Mucosa of rectum (tissue), 2 donors: Measurements from ENCODE around the gene GSTM1.
A peak's percentile ranks its signal among the peaks of the same experiment; 100 is the strongest.

Source experiments
- H3K27ac ChIP-seq, 2 donors: one replicate each; pipeline ENCODE4 v1.7.0; 2013; ENCODE audit warnings: inconsistent platforms in 2 of 2, low read depth in 2 of 2, low read length in 2 of 2
- H3K27me3 ChIP-seq, 2 donors: one replicate each; pipeline ENCODE4 v1.7.0; 2013; ENCODE audit warnings: low read length in 2 of 2; ENCODE audit not compliant: control insufficient read depth in 2 of 2, insufficient read depth in 2 of 2
- H3K36me3 ChIP-seq, 2 donors: one replicate each; pipeline ENCODE4 v1.7.0; 2013; ENCODE audit warnings: low read length in 2 of 2; ENCODE audit not compliant: control insufficient read depth in 2 of 2, insufficient read depth in 2 of 2
- H3K4me1 ChIP-seq, 2 donors: one replicate each; pipeline ENCODE4 v1.7.0; 2013; ENCODE audit warnings: low read length in 2 of 2, mild to moderate bottlenecking in 1 of 2; ENCODE audit not compliant: control insufficient read depth in 2 of 2, insufficient read depth in 2 of 2
- H3K4me3 ChIP-seq, 2 donors: one replicate each; pipeline ENCODE4 v1.7.0; 2013; ENCODE audit warnings: low read length in 2 of 2
- H3K9ac ChIP-seq, 2 donors: one replicate each; pipeline ENCODE4 v1.7.0; 2013; ENCODE audit warnings: low read length in 2 of 2, low read depth in 1 of 2, mild to moderate bottlenecking in 1 of 2
- H3K9me3 ChIP-seq, 2 donors: one replicate each; pipeline ENCODE4 v1.7.0; 2013; ENCODE audit warnings: low read length in 2 of 2; ENCODE audit not compliant: control insufficient read depth in 2 of 2
- donor health status: healthy.
- donor health status: Normal muscosa, but diverticular disease.

GSTM1 gene

GRCh38 chr1:109687641-109688499, at the start of gene GSTM1:
Gene GSTM1 (plus strand): TSS chr1:109687817. CDS start chr1:109687874, 57 bp downstream.
- peak within 1 kb of the TSS in 1 of 2 donors; percentile 68 for H3K9ac ChIP-seq
- peak within 1 kb of the TSS in 1 of 2 donors; percentile 71 for H3K4me3 ChIP-seq
- no peaks in the 10 kb centered on the region for H3K36me3 ChIP-seq
- no peaks in the 10 kb centered on the region for H3K9me3 ChIP-seq
- H3K4me1 ChIP-seq = peaks cover 0 to 2% of the 10 kb centered on the region in 2 donors
- H3K27me3 ChIP-seq = no peaks in the 10 kb centered on the region
- H3K27ac ChIP-seq = peak within 1 kb of the TSS in 1 of 2 donors; percentile 51

GRCh38 chr1:109639063-109639840, 48.4 kb upstream of the GSTM1 start:
- H3K9ac ChIP-seq = no peak overlapping the region
- no peak overlapping the region for H3K27ac ChIP-seq
- no peaks in the 10 kb centered on the region for H3K36me3 ChIP-seq
- no peaks in the 10 kb centered on the region for H3K27me3 ChIP-seq
- no peaks in the 10 kb centered on the region for H3K9me3 ChIP-seq
- H3K4me3 ChIP-seq = no peak overlapping the region
- peaks cover 0 to 8% of the 10 kb centered on the region in 2 donors for H3K4me1 ChIP-seq

- H3K27me3 ChIP-seq = no peaks in the 10 kb centered on the region
- H3K27ac ChIP-seq = no peak overlapping the region
- no peaks in the 10 kb centered on the region for H3K36me3 ChIP-seq
- no peak overlapping the region for H3K4me3 ChIP-seq
- H3K9me3 ChIP-seq = no peaks in the 10 kb centered on the region
- H3K4me1 ChIP-seq = peaks cover 0 to 5% of the 10 kb centered on the region in 2 donors
- H3K9ac ChIP-seq = no peak overlapping the region
Measured at GRCh38 chr1:109639841-109640184, 47.8 kb upstream of the GSTM1 start.

- Histone ChIP-seq H3K36me3 (no peaks in the 10 kb centered on the region), H3K27me3 (no peaks in the 10 kb centered on the region), H3K9me3 (no peaks in the 10 kb centered on the region), H3K27ac (no peak overlapping the region), H3K4me3 (no peak overlapping the region), H3K4me1 (peaks cover 0 to 5% of the 10 kb centered on the region in 2 donors), H3K9ac (no peak overlapping the region)
Measured at GRCh38 chr1:109640285-109640865, 47.2 kb upstream of the GSTM1 start.

- no peaks in the 10 kb centered on the region for H3K36me3 ChIP-seq
Measured at GRCh38 chr1:109641078-109641740, 46.4 kb upstream of the GSTM1 start.

GRCh38 chr1:109641861-109642260, 45.8 kb upstream of the GSTM1 start:
- H3K9me3 ChIP-seq = no peaks in the 10 kb centered on the region
- no peak overlapping the region for H3K9ac ChIP-seq
- H3K36me3 ChIP-seq = no peaks in the 10 kb centered on the region
- no peak overlapping the region for H3K27ac ChIP-seq
- H3K4me3 ChIP-seq = no peak overlapping the region
- peaks cover 0 to 5% of the 10 kb centered on the region in 2 donors for H3K4me1 ChIP-seq
- H3K27me3 ChIP-seq = no peaks in the 10 kb centered on the region

More at GRCh38 chr1:109641078-109641740, 46.4 kb upstream of the GSTM1 start:
- no peak overlapping the region for H3K9ac ChIP-seq
- H3K27ac ChIP-seq = no peak overlapping the region
- H3K9me3 ChIP-seq = no peaks in the 10 kb centered on the region
- peaks cover 0 to 5% of the 10 kb centered on the region in 2 donors for H3K4me1 ChIP-seq
- no peak overlapping the region for H3K4me3 ChIP-seq
- no peaks in the 10 kb centered on the region for H3K27me3 ChIP-seq

GRCh38 chr1:109642626-109643025, 45.0 kb upstream of the GSTM1 start:
- peaks cover 0 to 5% of the 10 kb centered on the region in 2 donors for H3K4me1 ChIP-seq
- H3K27ac ChIP-seq = no peak overlapping the region
- no peaks in the 10 kb centered on the region for H3K36me3 ChIP-seq
- H3K9me3 ChIP-seq = no peaks in the 10 kb centered on the region
- no peak overlapping the region for H3K4me3 ChIP-seq
- H3K27me3 ChIP-seq = no peaks in the 10 kb centered on the region
- H3K9ac ChIP-seq = no peak overlapping the region

GRCh38 chr1:109643385-109644230, 44.0 kb upstream of the GSTM1 start:
- Histone ChIP-seq H3K4me3 (peak overlapping the region in 1 of 2 donors; percentile 26), H3K36me3 (no peaks in the 10 kb centered on the region), H3K4me1 (peaks cover 0 to 5% of the 10 kb centered on the region in 2 donors), H3K27ac (no peak overlapping the region), H3K9me3 (no peaks in the 10 kb centered on the region), H3K27me3 (no peaks in the 10 kb centered on the region), H3K9ac (peak overlapping the region; percentile 35 to 65)

- peaks cover 0 to 5% of the 10 kb centered on the region in 2 donors for H3K4me1 ChIP-seq
- no peaks in the 10 kb centered on the region for H3K27me3 ChIP-seq
- H3K4me3 ChIP-seq = no peak overlapping the region
- H3K36me3 ChIP-seq = no peaks in the 10 kb centered on the region
- H3K27ac ChIP-seq = no peak overlapping the region
- H3K9ac ChIP-seq = no peak overlapping the region
- no peaks in the 10 kb centered on the region for H3K9me3 ChIP-seq
Measured at GRCh38 chr1:109644670-109645069, 42.9 kb upstream of the GSTM1 start.
